HG03045 (cell line): ENCODE measurements around the gene PDLIM4.

Experiments
- ATAC-seq: cut with Tn5 transposase; IDR thresholded peaks from one replicate; pipeline ENCODE4 v1.9.1; 2021; ENCODE audit warnings: mild to moderate bottlenecking, moderate library complexity; ENCODE audit not compliant: unreplicated experiment

PDLIM4 gene

DNA sequence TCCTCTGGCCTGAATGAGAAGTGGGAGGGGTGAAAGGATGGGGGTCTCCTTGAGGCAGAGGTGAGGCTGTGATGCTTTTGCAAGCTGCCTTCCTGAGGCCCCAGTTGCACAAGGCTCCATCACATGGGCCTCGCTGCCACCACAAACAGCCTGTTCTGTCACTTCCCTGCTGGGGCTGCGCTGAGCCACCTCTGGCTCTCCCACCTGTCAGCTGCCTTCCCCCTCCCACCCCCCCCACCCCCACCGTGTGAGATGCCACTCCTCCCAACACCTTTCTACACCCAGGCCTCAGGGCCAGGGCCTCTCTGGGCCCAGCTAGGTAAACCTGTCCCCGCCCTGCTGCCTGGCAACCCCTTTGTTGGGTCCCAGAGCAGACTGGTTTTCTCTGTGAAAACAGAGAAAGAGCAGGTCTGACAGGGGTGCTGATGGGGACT is 4.5 kb upstream of the PDLIM4 start:
- no peak for ATAC-seq

DNA sequence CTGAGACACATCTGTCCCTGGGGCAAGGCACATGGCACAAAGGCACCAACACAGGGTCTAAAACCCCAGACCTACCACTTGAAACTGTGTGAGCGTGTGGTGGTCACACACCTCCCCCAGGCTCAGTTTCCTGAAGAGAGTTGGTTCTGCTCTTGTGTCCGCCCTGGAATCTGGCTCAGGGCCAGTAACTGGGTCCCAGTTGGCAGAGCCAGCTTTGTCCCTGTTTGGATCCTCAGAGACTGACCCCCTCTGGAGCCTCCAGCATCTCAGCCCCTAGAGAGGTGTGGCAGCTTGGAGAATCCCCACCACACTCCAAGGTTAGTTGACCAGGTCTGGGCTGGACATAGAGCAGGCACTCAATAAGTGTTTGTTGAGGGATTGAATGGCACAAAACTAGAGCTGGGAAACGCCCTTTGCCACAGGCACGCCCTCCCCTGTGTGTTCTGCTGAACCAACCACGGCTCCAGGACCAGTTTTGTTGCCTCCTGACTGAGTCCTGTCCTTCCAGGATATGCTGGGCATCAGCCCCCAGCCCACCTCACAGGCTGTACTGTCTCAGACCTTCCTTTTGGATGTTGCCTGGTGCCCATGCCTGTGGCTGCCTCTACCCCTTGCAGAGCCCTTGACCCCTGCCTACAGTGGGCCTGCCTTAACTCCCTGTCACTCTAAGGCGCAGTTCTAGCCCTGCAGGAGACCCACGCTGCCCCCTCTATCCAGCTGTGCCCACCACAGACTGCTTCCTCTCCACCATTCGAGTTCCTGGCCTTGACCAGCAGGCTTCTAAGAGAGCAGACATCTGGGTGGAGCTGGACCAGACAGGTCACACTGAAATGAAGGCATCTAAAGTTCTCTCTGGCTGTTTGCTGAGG is 3.8 kb upstream of the PDLIM4 start:
- ATAC-seq, result no peak

DNA sequence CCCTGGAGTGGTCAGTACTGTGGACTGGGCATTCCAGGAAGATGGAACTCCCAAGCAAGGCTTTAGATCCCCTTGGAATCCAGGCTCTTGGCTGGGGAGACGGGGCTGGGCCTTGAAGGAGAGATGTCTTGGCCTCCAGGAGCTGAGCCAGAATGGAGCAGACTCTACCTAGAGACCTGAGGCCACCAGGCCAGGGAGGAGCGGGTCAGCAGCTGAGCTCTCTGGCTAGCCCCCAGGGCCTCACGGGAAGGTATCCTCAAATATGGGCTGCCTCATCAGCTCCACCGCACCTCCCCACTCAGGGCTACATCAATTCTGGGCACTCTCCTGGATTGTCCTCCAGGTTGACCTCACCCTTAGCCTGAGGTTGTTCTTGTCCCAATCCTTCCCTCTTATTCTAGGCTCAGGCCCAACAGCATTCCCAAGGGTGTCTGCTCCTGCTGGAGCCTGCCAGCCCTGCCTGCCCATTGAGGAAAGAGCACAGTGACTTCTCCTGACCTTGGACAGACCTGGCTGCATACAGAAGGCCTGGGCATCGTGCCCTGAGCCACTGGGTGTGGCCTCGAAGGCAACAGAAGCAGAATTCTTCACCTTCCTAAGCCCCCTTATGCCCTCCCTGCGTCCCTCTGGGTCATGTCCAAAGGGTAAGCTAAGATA is 3.0 kb upstream of the PDLIM4 start:
- no peak for ATAC-seq

DNA sequence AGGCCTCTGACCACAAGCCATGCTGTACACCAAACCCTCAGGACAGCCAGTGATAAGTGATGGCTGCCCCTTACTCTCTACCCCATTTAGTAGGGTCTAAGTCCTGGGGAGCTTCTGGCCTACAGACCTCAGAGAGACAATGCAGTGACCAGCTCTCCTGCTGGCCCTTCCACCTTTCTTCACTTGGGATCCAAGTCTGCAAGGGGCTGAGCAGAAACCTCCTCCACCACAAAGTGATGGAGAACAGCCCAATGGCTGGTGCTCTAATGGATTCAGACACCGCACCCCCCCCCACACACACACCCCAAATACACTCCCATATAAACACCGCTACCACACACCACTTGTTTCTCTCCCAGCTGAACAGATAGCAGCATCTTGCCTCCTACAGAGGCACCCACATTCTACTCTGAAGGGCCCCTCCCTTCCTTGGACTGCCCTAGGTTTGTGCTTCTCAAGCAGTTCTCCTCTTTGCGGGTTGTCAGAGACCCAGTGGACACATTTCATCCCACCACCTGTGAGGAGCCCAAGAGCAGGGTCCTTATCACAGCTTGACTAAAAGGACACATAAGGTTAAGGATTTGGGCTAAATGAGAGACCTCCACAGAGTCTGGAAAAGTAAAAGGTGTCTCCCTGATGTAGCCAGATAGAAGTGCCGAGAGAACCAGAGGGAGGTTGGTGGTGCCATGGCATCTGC is 1.3 kb upstream of the PDLIM4 start:
- ATAC-seq, result no peak

DNA sequence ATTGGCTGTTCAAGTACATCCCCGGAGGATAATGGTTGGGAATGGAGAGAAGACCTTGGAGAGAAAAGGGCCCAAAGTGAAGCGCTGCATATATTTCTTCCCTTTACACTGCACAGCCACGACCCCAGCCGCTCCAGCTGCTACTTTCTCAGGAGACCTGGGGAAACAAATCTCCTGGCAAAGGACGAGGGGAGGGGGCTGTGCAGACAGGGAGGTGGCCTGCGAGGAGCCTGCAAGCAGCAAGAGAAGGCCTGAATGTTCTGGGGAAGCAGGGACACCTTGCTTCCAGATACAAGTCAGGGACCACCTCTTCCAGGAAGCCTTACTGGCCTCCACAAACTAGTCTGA is 739 bp upstream of the PDLIM4 start:
- ATAC-seq, result no peak

DNA sequence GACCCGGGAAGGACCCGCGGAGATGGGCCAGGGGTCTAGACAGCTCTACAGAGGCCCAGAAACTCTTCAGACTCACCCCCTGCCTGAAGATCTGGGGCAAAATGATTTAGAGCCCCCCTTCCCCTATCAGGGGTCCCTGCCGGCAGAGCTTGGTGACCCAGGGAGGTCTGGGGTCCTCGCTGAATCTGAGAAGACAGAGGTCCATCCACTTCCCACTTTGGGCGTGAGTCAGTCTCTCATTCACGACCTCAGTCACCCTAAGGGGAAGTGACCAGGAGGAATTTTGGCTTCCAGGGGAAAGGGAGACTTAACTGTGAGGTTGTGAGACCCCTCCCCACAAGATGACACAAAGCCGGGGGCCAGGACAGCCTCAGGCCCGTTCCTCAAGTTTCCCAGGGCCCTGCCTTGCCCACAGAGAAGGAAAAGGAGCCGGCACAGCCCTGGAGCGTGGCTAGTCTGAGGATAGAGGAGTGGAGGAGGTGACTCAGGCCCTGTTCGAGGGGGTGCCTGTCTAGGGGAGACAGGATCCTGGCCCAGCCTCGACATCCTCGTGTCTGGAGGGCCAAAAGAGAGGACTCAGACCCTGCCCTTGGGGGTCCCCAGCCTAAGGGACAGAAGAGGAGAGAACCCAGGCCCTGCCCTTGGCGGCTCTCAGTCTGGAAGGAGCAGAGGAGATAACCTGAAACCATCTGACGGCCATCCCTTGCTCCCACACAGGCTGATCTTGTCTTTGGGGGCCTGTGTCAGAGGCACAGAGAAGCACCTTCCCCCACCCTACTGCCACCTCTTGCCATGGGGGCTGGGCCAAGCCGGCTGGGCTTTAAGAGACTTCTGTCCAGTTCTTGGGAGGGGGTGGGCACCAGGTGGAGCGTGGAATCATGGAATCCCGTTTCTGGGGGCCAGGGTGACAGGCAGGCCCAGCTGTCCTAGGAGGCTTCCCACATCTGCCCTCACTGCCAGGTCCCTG is 889 bp downstream of the PDLIM4 start:
- ATAC-seq, result no peak

DNA sequence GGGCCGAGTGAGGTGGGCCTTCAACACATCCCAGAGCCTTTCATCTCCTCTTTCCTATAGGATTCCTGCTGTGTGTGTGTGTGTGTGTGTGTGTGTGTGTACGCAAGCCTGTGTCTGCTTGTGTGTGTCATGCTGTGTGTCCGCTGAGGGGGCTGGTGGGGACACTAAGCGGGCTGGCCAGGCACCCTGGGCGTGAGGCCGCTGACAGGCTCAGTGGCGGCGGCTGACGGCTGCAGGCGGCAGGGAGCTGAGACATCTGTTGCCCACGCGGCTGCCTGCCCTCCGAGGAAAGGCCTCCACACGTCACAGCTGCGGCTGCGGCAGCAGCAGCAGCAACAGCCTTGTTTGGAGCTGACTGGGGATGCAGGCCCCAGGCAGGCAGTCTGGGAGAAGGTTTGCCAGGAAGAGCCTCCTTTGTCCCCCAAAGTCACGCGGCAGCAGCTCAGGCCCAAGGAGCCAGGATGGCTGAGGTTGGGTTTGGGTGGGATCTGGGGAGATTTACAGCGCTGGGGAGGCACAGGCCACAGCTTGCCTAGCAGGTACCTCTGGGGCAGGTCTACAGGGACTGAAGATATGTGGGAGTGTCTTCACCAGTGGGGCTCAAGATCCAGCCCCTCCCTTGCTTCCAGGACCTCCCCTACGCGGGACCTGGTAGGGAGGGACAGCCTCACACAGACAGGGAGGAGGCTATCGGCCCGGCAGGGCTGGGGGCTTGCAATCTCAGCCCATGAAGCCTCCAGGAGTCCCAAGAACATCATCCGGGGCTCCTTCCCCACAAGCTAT is 1.8 kb downstream of the PDLIM4 start:
- ATAC-seq, result no peak

DNA sequence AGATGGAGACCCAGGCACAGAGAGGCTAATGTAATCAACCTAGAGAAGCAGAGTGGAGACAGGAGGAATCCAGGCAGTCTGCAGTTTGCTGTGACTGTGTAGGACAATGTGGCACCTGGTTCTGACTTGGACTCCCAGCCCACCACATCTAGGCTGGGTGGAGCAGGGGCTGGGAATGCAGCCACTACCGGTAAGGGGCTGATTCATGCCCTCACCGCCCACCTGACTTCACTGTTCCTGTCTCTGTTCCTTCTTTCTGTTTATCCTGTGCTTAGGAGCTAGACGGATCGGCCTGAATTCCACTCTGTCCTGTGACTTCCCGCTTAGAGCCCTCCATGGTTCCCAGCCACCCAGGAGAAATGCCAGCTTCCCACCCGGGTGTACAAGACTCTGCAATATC is 2.6 kb downstream of the PDLIM4 start:
- no peak for ATAC-seq

DNA sequence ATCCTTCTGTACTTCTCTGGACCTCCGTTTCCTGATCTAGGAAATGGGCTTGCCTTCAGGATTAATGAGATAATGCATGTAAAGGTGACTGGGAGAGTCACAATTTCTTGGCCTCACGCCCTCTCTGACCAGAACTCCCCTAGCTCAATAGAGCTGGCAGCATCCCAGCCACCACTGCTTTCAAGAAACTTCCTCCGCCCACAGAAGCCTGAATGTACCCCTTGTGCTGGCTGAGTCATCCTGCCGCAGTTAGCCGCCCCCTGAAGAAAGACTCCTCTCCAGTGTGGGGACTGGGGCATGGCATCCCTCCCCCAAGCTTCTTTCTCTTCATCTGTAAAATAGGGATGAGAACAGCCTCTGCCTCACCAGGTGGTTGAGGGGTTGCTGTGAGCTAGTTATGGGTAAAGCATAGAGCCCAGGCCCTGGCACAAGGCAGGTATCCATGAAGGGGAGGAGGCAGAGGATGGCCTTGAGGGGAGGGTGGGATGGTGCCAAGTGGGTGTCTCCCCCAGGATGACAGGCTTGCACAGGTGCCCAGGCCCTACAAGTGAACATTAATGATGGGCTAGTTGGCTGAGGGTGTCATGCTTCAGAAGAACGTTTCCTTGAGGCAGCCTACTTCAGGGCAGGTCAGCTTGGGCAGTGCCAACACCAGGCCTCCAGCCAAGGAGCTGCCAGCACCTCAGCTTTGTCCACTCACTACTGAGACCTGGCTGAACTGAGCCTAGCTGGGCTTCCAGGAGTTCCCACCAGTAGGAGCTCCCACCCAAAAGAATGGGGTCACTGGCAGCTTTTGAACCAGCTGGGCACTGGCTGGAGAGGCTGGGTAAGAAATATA is 3.4 kb downstream of the PDLIM4 start:
- peak; percentile 47 for ATAC-seq

DNA sequence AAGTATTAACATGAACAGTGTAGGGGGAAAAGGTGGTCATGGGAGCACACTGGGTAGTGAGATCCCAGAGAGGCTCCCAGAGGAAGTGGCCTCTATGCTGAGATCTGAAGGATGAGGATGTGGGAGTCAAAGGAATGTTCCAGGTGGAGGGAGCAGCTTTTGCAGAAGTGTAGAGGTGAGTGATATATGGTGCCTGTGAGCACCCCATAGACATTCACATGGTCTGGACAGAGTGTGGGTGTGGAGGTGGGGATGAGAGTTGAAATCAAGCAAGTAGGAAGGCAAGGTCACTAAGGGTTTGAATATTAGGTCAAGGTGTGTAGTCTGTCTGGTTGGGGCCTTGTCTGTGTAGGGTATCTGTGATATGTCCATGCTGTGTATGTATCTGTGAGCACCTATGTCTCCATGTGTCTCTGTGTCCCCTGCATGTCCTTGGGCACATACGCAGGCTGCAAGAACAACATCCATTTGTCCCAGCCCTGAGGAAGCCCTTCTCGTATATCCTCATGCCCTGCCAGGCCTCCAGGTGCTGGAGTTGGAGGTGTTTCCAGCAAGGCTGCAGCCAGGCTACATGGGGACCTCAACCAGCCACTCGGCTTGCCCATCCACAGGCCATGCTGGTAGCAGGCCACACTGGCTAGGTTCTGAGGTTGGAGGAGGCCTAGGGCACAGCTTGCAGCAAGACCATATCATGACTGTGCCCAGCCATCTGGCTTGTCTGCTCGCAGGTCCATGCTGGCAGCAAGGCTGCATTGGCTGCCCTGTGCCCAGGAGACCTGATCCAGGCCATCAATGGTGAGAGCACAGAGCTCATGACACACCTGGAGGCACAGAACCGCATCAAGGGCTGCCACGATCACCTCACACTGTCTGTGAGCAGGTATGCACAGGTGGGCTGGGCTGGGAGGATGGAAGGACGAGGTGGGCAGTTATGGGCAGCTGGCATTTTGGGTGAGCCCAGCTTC is 4.7 kb downstream of the PDLIM4 start:
- no peak for ATAC-seq

DNA sequence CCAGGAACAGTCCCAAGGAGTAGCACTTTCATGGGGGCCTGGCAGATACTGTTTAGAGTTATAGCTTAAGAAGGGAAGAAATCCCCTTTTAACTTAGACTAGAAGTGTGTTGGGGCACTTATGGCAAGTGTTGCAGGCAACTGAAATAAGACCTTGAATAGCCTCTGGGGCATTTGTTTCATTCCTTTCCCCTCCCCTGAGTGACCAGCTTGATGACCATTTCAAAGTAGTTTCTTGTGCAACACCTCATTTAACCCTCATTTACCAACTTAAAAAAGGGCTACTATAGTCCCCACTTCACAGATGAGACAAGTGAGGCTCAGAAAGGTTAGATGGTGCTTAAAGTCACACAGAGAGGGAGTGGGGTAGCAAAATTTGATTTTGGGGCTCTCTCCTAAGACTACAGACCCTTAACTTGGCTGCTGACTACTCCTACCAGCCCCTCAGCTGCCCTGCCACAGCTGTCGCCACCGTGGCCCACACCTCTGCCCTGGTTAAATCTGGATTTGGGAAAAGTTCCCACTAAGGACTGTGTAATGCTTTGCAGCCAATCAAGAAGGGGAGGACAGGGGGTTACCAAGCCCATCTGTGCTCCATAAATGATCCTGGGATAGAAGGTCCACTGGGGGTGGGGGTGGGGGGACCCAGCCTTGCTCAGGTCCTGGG is 5.5 kb downstream of the PDLIM4 start:
- no peak for ATAC-seq

DNA sequence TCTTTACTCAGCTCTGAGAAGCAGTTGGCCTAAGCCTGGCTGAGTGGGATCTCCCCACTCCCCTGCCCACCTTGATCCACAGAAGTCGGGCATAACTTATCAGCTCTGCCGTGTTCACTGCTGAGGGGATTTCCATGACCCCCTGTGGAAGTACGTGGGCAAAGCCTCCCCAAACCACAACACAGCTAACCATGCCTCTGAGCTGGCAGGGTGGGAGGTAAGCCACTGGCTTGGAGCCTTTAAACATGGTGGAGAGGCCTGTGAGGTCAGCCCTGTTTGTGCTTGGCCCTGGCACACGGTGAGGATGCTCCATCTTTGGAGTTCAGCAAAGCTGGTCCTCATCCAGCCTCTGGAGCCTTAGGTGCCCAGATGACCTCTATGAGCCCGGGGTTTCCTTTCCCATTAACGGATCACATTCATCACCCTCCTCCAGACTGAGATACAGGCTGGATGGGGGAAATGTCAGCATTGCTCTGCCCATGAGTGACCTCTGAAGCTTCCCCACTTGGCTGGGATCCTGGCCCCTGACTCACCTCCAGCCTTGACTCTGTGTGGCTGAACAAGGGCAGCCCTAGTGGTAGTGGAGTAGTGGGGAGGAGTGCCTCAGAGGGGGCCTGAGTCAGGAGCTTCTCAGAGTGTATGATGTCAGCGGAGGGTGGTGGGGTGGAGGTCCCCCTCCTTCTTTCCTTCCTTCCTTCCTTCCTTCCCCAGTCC is 6.2 kb downstream of the PDLIM4 start:
- no peak for ATAC-seq

DNA sequence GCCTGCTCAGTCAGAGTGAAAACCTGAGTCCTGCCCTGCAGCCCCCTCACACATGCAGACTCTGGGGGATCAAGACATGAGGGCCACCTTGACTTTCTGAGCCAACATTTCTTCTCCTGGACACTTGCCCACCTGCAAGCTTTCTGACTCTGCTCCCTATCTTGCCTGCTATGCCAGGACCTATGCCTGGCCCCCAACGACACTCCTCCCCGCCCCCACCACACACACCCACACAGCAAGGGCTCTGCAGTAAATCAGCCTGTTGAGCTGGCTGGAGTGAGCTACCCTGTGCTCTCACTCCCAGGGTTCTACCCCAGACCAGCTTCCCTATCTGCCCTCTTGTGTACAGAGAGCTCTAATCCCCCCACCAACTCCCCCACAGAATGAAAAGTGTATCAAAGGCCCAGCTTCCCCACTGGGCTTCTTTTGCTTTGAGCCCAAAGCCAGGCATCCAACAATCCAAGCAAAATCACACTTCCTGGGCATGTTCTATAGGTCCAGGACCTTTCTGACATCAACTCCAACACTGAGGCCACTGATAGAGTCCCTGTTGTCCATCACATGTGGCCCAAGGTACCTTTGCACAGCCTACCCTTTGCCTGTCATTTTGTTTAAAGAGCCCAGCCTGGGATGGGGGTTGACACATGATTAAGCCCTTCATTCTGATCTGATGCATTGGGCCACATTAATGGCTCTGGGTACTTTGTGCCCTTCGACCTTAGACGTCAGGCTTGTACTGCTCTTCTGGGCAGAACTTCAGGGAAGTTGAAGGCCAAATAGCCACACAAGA is 7.2 kb downstream of the PDLIM4 start:
- ATAC-seq, result no peak

DNA sequence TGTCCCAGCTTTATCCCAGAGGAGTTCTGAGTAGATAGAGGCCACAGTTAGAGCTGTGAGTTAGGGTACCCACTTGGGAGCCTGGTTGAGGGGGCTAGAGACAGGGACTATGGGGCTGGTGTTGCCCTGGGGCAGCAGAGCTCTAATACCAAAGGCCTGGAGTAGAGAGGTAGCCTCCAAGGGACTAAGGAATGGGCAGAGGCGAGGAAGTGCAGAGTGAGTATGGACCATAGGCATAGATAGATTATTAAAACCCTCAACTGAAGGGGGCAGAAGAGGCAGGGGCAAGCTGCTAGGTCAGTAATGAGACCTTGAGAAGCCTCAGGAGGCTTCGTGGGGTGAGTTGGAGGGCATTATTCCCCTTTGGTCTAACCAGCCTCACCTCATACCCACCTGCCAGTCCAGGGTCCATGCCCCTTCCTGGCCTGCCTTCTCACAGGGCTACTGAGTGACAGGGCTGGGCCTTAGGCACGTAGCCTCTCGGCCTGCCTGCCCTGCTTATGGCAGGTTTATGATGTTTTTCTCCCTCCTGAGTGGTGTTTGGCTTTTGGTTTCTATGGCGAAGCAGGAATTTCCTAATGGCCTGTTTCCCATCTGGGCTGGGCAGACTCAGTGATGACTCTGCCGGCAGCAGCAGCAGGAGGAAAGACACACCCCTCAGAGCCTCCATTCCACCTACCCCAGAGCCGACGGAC is 8.0 kb downstream of the PDLIM4 start:
- ATAC-seq, result no peak

DNA sequence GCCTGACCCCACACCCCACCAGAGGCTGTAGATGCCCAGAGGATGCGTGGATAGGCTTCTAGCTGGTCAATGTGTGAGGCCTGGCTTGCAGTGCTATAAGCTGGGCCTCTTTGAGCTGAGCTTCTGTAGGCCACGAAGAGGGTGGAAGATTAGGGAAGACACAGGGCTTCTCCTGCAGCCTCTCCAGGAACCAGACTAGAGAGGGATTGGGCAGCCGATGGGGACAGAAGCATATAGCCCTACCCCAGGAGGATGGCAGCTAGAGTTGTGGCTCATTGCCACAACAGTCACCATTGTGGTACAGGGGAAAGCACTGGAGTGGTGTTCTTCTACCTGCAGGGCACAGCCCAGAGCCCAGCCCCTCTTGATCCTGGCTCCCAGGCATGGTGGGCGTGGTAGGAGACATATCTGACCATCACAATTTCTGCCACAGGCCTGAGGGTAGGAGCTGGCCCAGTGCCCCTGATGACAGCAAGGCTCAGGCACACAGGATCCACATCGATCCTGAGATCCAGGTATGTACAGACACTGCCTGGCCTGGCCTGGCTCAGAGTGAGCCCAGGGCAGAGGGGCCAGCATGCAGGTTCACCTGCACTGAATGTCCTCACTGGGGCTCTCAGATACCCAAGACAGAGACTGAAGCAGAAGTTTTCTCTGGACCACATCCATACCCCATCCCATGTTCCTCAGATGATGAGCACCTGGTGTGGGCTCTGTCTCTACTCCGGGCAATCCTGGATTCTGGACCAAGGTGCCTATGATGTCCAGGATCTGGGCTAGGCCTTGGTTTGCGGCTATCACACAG is 8.7 kb downstream of the PDLIM4 start:
- no peak for ATAC-seq
